Thyroid gland (tissue), 4 donors: ENCODE results near the gene LYRM4. TPM values are rescaled to one million over a fixed set of nuclear protein-coding genes. Genes with fewer than 3 reads are reported as not detected.

ENCODE experiments used
- DNase-seq, 2 donors: peaks; one replicate each; pipeline ENCODE4 v3.0.0-alpha.2; 2019
- H3K27ac ChIP-seq, 3 donors: fragments of 200-600 bp; sonication (generic); 1 replicate in 2 of 3; 2 replicates in 1 of 3; pipeline ENCODE4 v1.5.1; 2016 to 2019; ENCODE audit warnings: mild to moderate bottlenecking in 1 of 3, moderate library complexity in 1 of 3
- H3K27me3 ChIP-seq: fragments of 200-600 bp; sonication (generic); one replicate; pipeline ENCODE4 v1.5.1; 2019
- H3K36me3 ChIP-seq, 2 donors: fragments of 200-600 bp; sonication (generic); one replicate each; pipeline ENCODE4 v1.5.1; 2016 to 2019
- H3K4me1 ChIP-seq, 2 donors: fragments of 200-600 bp; sonication (generic); one replicate each; pipeline ENCODE4 v1.5.1; 2017 to 2019
- H3K4me3 ChIP-seq, 3 donors: fragments of 200-600 bp; sonication (generic); replicated peaks in 1 of 3; 1 replicate in 2 of 3; 2 replicates in 1 of 3; pipeline ENCODE4 v1.5.1; 2016; ENCODE audit warnings: mild to moderate bottlenecking in 1 of 3
- H3K9me3 ChIP-seq: fragments of 200-600 bp; sonication (generic); one replicate; pipeline ENCODE4 v1.5.1; 2017
- POLR2A ChIP-seq, 2 donors: fragments of 450-650 bp; IDR thresholded peaks; one replicate each; pipeline ENCODE4 v1.6.1; 2017; ENCODE audit warnings: antibody characterized with exemption in 2 of 2, mild to moderate bottlenecking in 2 of 2, moderate library complexity in 1 of 2
- WGBS, 2 donors: methylation state at CpG; one replicate each; pipeline ENCODE4 v1.1.5; 2017; 5-methylcytosine and 5-hydroxymethylcytosine counted together
- intact Hi-C: fragments of 100-400 bp; cut with DNase I; formaldehyde crosslinking; loops from one replicate; pipeline ENCODE4 v1.15.1; 2023
- total RNA-seq, 4 donors: library from RNA; depleted of rRNA; stranded (reverse); fragments of >200 nt; gene quantifications; one replicate each; pipeline ENCODE4 v1.2.3, GENCODE V29; 2016
- TF ChIP-seq, protein P1 (sequence below), 6 experiments: fragments of 200-600 bp in 3 of 6; fragments of 450-650 bp in 3 of 6; sonication (generic) in 3 of 6; IDR thresholded peaks; one replicate each; pipeline ENCODE4 v1.5.1; 2016 to 2019; ENCODE audit warnings: antibody characterized with exemption in 6 of 6, mild to moderate bottlenecking in 2 of 6, inconsistent platforms in 1 of 6, moderate library complexity in 1 of 6

Gene LYRM4
- total RNA-seq, 4 donors from 2014 or later, result 26.7 to 32.2 (median 29.5) TPM

DNA sequence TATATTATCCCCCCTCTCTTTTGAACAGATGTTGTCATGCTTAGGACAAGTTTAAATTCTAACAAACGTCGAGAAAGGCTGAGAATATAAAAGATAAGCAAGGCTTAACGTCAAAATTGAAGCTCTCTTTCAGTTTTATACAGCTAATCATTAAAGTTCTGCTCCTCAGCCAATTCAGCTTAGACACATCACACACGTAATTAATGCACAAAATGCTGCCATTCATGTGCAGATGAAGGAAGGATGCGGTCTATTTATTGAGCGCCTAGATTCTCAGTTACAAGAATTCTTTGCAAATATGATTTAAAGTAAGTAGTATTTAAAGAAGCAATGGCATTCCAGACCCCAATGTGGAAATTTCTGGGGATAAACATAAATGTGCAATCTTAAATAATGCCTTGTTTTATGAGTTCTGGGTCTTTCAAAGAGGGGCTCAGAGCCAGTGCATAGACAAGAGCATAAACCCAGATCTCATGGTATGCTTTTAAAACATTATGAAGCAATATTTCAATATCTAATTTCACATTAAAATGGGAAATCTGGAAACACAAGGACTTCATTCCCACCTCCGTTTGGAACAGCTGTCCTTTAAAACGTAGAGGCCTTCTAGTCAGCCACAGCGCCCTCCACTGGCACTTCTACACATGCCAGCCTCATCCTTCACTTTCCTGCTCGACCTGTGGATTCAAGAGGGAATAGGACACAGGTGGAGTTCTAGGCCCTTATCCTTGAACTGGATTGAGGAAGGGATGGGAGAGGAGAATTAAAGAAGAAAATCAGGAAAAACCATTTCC lies 85.8 kb downstream of the LYRM4 start:
- no peaks in the 10 kb centered on the region for H3K27me3 ChIP-seq
- WGBS, 2 donors, result 76 to 77% methylated on average over 10 of the region's 10 CpGs
- no peaks in the 10 kb centered on the region for H3K36me3 ChIP-seq
- DNase-seq, result no peak
- no peak overlapping the region for H3K27ac ChIP-seq
- intact Hi-C loops, result no loop called here
- H3K9me3 ChIP-seq, result no peaks in the 10 kb centered on the region
- no peak overlapping the region for H3K4me3 ChIP-seq
- no peak for TF ChIP-seq POLR2A (IDR thresholded peaks at IDR 0.05)
- TF ChIP-seq, protein P1, sequence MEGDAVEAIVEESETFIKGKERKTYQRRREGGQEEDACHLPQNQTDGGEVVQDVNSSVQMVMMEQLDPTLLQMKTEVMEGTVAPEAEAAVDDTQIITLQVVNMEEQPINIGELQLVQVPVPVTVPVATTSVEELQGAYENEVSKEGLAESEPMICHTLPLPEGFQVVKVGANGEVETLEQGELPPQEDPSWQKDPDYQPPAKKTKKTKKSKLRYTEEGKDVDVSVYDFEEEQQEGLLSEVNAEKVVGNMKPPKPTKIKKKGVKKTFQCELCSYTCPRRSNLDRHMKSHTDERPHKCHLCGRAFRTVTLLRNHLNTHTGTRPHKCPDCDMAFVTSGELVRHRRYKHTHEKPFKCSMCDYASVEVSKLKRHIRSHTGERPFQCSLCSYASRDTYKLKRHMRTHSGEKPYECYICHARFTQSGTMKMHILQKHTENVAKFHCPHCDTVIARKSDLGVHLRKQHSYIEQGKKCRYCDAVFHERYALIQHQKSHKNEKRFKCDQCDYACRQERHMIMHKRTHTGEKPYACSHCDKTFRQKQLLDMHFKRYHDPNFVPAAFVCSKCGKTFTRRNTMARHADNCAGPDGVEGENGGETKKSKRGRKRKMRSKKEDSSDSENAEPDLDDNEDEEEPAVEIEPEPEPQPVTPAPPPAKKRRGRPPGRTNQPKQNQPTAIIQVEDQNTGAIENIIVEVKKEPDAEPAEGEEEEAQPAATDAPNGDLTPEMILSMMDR (IDR thresholded peaks at IDR 0.05), result no peak
- peaks cover 0 to 9% of the 10 kb centered on the region in 2 donors for H3K4me1 ChIP-seq

DNA sequence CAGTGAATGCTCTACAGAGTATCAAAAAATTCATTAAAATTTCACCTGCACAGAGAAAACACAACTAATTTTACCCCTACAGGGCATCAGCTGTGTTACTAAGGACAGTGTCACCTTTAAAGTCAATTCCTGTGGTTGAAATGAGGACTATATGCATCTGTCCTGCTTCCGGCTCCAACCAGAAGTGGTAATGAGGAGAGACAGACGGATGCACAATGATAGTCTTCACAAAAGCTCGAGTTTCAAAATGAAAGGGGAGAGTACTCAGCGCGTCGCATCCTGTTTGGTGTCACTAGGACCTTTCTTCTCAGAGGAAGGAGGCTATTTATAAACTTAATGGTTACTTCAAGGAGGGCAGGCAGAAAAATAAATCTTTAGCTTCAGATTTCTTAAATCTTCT lies 86.5 kb downstream of the LYRM4 start:
- intact Hi-C loops, result no loop called here
- TF ChIP-seq, protein P1 (IDR thresholded peaks at IDR 0.05), result no peak
- no peak for TF ChIP-seq POLR2A (IDR thresholded peaks at IDR 0.05)
- no peak for DNase-seq
- no peak overlapping the region for H3K27ac ChIP-seq
- no peaks in the 10 kb centered on the region for H3K9me3 ChIP-seq
- no peak overlapping the region for H3K4me3 ChIP-seq
- H3K4me1 ChIP-seq, result peaks cover 0 to 9% of the 10 kb centered on the region in 2 donors
- no peaks in the 10 kb centered on the region for H3K27me3 ChIP-seq
- 69 to 72% methylated on average over 6 of the region's 6 CpGs for WGBS, 2 donors
- no peaks in the 10 kb centered on the region for H3K36me3 ChIP-seq

DNA sequence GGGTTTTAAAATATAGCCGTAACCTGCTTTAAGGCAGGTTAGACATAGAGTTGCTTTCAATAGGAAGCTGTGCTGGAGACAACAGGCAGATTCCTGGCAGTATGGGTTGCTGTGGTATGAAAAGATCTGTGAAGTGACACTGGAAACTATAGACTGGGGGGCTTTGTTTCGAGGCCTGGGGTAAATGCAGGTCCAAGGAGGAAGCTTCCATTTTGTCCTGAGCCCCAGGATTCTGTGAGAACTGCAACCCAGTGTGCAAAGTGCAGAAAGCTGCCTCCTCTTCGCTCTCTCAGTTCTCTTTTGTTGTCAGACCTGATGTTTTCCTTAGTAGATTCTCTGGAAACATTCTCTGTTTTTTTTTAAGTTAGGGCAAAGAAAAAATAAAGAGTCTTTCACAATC lies 86.9 kb downstream of the LYRM4 start:
- Histone ChIP-seq H3K36me3 (no peaks in the 10 kb centered on the region), H3K4me1 (peaks cover 0 to 9% of the 10 kb centered on the region in 2 donors), H3K27me3 (no peaks in the 10 kb centered on the region), H3K27ac (no peak overlapping the region), H3K4me3 (no peak overlapping the region), H3K9me3 (no peaks in the 10 kb centered on the region)
- TF ChIP-seq, protein P1 (IDR thresholded peaks at IDR 0.05), result no peak
- TF ChIP-seq POLR2A (IDR thresholded peaks at IDR 0.05), result no peak
- intact Hi-C loops, result no loop called here
- no peak for DNase-seq
- WGBS, 2 donors, result 80 to 94% methylated on average over 3 of the region's 3 CpGs

DNA sequence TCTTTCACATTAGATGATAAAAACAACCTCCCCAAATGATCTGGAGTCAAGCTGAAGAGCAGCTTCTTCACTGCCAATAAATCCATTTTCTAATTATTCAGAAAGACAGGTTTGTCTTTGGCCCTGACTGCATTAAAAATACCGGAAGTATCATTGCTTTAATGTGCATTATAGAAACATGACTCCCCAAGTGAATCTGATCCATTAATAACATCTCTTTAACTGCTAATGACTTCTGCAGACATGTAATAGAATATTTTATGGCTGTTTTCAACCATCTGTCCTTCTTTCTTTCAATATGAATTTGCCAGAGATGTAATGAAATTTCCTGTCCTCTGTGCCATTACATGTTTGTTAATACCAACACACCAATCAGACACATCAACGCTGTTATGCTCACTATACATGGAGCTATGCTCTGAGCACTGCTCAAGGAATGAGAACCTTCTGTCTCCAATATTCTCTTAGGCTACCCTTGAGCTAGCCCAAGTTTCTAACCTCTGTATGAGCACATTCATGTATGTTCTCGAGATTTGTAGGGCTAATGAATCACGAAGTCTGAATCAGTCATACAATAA lies 87.8 kb downstream of the LYRM4 start:
- intact Hi-C loops, result no loop called here
- Histone ChIP-seq H3K4me1 (peaks cover 0 to 9% of the 10 kb centered on the region in 2 donors), H3K36me3 (no peaks in the 10 kb centered on the region), H3K9me3 (no peaks in the 10 kb centered on the region), H3K27ac (no peak overlapping the region), H3K27me3 (no peaks in the 10 kb centered on the region), H3K4me3 (no peak overlapping the region)
- no peak for DNase-seq
- 89 to 90% methylated on average over 4 of the region's 4 CpGs for WGBS, 2 donors
- TF ChIP-seq POLR2A (IDR thresholded peaks at IDR 0.05), result no peak
- TF ChIP-seq, protein P1 (IDR thresholded peaks at IDR 0.05), result no peak

DNA sequence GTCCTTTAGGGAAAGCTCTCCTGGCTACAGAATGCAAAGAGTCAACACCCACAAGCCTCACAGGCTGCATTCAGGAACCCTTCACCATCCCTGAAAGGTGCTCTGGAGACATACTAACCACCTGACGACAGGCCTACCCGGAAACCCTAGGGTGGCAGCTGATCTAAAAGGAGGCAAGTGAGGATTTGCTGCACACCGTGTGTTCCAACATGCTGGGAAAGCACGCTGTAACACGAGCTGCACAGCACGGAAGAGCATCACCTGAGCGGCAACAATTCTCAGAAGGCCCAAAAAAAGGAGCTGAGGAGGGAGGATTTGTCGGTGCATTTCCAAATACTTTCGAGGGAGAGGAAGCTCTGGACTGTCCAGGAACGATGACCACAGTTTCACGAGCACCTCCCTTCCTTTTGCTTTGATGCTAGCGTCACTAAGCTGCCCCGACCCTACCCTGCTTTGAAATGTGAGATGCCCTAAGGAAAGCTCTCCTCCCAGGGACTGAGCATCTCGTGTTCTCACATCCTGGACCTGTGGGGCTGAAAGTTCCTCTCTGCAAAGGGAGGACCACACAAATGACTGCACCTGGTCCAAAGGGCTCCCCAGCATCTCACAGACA lies 88.6 kb downstream of the LYRM4 start:
- H3K27ac ChIP-seq, result no peak overlapping the region
- TF ChIP-seq POLR2A (IDR thresholded peaks at IDR 0.05), result no peak
- TF ChIP-seq, protein P1 (IDR thresholded peaks at IDR 0.05), result no peak
- H3K27me3 ChIP-seq, result no peaks in the 10 kb centered on the region
- H3K4me1 ChIP-seq, result peaks cover 0 to 13% of the 10 kb centered on the region in 2 donors
- no peaks in the 10 kb centered on the region for H3K9me3 ChIP-seq
- intact Hi-C loops, result no loop called here
- H3K4me3 ChIP-seq, result no peak overlapping the region
- H3K36me3 ChIP-seq, result no peaks in the 10 kb centered on the region
- WGBS, 2 donors, result 70 to 74% methylated on average over 14 of the region's 14 CpGs
- DNase-seq, result no peak
